PFSK-1 (cell line): Measurements from ENCODE around the gene SNX11.

Experiments used
- FOXP2 ChIP-seq: optimal IDR thresholded peaks from 2 replicates; pipeline ENCODE3; 2011; ENCODE audit warnings: borderline replicate concordance, control low read depth, inconsistent platforms; ENCODE audit not compliant: insufficient read depth; ENCODE audit errors: extremely low read length, extremely low read depth
- POLR2AphosphoS5 ChIP-seq: IDR thresholded peaks from 2 replicates; pipeline ENCODE4 v1.6.1; 2012; ENCODE audit warnings: low read depth, mild to moderate bottlenecking, control low read depth, low read length, moderate library complexity
- SIN3A ChIP-seq: IDR thresholded peaks from 2 replicates; pipeline ENCODE4 v1.6.1; 2012; ENCODE audit warnings: mild to moderate bottlenecking, low read length, moderate library complexity, borderline replicate concordance; ENCODE audit not compliant: insufficient read depth
- TAF1 ChIP-seq: IDR thresholded peaks from 2 replicates; pipeline ENCODE4 v1.6.1; 2012; ENCODE audit warnings: low read length, control low read depth, borderline replicate concordance; ENCODE audit not compliant: insufficient read depth
- TF ChIP-seq, protein P1 (sequence below), 2 experiments: IDR thresholded peaks; 2 replicates each; pipeline versions ENCODE4 v1.6.1 to v1.8.0; 2011 to 2012; ENCODE audit warnings: low read depth in 2 of 2, low read length in 2 of 2, control low read depth in 1 of 2, inconsistent platforms in 1 of 2, mild to moderate bottlenecking in 1 of 2, moderate library complexity in 1 of 2; ENCODE audit not compliant: insufficient read depth in 1 of 2

Gene SNX11

DNA sequence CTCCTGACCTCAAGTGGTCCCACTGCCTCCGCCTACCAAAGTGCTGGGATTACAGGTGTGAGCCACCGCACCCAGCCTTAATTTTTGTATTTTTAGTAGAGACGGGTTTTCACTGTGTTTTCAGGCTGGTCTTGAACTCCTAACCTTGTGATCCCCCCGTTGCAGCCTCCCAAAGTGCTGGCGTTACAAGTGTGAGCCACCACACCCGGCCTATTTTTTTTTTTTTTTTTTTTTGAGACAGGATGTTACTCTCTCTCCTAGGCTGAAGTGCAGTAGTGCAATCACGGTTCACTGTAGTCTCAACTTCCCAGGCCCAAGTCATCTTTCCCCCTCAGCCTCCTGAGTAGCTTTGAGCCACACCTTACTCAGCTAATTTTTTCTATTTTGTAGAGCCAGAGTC is 3.1 kb upstream of the SNX11 start:
- no peak for TF ChIP-seq FOXP2
- no peak for TF ChIP-seq POLR2AphosphoS5
- no peak for TF ChIP-seq SIN3A
- TF ChIP-seq TAF1, result no peak
- TF ChIP-seq, protein P1, sequence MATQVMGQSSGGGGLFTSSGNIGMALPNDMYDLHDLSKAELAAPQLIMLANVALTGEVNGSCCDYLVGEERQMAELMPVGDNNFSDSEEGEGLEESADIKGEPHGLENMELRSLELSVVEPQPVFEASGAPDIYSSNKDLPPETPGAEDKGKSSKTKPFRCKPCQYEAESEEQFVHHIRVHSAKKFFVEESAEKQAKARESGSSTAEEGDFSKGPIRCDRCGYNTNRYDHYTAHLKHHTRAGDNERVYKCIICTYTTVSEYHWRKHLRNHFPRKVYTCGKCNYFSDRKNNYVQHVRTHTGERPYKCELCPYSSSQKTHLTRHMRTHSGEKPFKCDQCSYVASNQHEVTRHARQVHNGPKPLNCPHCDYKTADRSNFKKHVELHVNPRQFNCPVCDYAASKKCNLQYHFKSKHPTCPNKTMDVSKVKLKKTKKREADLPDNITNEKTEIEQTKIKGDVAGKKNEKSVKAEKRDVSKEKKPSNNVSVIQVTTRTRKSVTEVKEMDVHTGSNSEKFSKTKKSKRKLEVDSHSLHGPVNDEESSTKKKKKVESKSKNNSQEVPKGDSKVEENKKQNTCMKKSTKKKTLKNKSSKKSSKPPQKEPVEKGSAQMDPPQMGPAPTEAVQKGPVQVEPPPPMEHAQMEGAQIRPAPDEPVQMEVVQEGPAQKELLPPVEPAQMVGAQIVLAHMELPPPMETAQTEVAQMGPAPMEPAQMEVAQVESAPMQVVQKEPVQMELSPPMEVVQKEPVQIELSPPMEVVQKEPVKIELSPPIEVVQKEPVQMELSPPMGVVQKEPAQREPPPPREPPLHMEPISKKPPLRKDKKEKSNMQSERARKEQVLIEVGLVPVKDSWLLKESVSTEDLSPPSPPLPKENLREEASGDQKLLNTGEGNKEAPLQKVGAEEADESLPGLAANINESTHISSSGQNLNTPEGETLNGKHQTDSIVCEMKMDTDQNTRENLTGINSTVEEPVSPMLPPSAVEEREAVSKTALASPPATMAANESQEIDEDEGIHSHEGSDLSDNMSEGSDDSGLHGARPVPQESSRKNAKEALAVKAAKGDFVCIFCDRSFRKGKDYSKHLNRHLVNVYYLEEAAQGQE (IDR thresholded peaks at IDR 0.05; ENCODE audit: insufficient read depth in 1 of 2, low read depth in 2 of 2, low read length in 2 of 2), result no peak

DNA sequence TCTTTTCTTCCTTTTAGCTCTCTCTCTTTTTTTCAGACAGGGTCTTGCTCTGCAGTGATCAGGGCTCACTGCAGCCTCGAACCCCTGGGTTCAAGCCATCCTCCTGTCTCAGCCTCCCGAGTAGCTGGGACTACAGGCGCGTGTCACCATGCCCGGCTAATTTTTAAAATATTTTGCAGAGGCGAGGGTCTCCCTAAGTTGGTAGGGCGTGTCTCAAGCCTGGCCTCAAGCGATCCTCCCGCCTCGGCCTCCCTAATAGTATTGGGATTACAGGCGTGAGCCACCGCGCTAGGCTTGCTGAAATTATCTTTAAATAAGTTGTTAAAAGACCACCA is 797 bp upstream of the SNX11 start:
- TF ChIP-seq, protein P1 (IDR thresholded peaks at IDR 0.05; ENCODE audit: insufficient read depth in 1 of 2, low read depth in 2 of 2, low read length in 2 of 2), result no peak
- no peak for TF ChIP-seq TAF1
- TF ChIP-seq POLR2AphosphoS5, result no peak
- no peak for TF ChIP-seq FOXP2
- TF ChIP-seq SIN3A, result no peak

DNA sequence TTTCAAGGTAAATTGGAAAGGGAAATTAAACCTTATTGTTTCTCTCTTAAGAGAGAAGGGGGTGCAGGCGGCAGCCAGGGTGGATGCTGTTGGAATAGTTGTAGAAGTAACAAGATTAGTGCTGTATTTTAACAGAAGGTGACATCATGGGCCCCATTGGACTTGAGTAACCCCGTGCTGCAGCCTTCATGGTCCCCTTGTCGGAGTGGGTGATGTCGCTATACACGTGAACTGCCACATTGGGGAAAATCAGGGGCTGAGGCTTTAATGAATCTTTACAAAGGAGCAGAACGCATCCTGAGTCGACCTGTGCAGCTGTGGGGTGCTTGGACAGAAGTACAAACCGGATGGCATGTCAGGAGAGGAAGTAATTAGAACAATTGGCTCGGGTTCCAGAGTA is 3.2 kb downstream of the SNX11 start:
- TF ChIP-seq TAF1, result no peak
- no peak for TF ChIP-seq POLR2AphosphoS5
- TF ChIP-seq, protein P1 (IDR thresholded peaks at IDR 0.05; ENCODE audit: insufficient read depth in 1 of 2, low read depth in 2 of 2, low read length in 2 of 2), result no peak
- no peak for TF ChIP-seq FOXP2

DNA sequence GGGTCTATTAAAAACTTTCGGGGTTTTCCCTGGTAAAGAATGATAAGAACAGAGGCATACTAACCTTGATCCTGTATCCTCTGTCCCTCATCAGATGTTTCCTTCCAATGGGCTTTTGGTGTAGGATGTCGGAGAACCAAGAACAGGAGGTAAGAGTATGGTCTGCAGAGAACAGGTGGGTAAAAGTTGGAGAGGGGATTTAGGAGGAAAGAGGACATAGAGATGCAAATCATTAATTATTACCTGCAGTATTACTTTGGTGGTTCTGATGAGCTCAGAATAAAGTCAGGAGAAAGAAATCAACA is 4.3 kb downstream of the SNX11 start:
- TF ChIP-seq POLR2AphosphoS5 (no peak), SIN3A (no peak), FOXP2 (no peak), TAF1 (no peak)
- TF ChIP-seq, protein P1 (IDR thresholded peaks at IDR 0.05; ENCODE audit: insufficient read depth in 1 of 2, low read depth in 2 of 2, low read length in 2 of 2), result no peak

DNA sequence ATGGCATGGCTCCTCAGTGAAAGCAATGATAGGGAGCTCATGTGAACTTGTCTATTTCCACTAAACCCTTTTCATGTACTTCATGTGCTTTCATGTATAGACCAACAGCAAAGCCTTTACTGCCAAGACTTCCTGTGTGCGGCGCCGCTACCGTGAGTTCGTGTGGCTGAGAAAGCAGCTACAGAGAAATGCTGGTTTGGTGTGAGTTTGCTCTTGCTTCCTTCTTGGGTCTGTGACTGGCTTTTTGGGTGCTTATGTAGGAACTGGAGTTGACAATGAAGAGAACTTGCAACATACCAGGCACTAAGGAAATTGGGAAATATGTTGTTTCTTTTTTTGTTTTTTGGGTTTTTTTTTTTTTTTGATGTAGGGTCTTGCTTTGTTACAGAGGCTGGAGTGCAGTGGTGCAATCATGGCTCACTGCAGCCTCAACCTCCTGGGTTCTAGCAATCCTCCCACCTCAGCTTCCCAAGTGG is 5.7 kb downstream of the SNX11 start:
- TF ChIP-seq, protein P1 (IDR thresholded peaks at IDR 0.05; ENCODE audit: insufficient read depth in 1 of 2, low read depth in 2 of 2, low read length in 2 of 2), result no peak
- TF ChIP-seq SIN3A (no peak), POLR2AphosphoS5 (no peak), TAF1 (no peak)
